ENCODE measurements around the gene USH2A.
"Not testable (repeated sequence)": the region's sequence is repeated elsewhere in the genome, so short reads cannot be mapped to it uniquely, and the experiment has no call there.

USH2A gene

DNA sequence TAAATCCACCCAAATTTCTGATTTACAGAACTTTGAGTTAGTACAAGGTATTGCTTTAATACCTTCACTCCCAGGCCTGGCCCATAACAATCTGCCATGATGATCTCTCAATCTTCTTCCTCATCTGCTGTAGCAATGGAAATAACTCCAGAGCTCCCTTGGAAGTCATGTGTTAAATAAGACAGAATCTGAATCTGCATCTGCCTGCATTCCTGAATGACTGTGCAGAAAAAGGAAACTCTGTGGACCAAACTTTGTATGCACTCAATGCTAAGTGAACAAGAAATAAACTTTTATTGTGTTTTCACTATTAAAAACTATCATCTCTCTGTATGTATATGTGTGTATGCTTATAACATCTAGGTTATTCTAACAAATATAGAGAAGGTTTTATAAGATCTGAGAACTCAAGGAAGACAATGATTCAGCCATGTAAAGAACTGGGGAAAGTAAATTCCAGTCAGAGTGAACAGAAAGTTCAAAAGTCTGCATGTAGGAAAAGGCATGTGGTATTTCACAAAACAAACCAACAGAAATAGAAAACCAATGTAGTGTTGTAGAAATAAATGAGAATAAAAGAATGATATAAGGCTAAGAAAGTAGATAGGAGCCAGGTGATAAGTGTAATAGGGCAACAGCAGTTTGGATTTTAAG lies 390.2 kb downstream of the USH2A start:
- no peak for DNase-seq

GRCh38 chr1:216032284-216032683 lies 391.0 kb downstream of the USH2A start:
- no peak for DNase-seq

GRCh38 chr1:216028631-216029030 lies 394.6 kb downstream of the USH2A start:
- no peak for DNase-seq

DNA sequence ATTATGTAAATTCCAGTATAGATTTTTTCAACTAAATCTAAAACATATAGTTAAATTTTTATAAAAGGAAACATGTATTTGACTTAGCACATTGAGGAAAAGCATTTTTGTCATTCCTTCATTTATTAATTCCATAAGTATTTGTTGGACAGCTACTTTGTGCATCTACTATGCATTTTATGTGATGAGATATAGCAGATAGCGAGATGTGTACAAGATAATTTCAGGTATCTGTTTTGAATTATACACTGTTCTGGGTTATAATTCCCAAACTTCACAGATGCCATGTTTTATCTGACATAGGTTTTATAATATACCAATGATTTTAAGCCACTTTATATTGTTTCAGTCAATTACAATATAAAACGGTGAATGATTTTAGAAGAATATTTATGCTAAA lies 398.7 kb downstream of the USH2A start:
- no peak for DNase-seq

DNA sequence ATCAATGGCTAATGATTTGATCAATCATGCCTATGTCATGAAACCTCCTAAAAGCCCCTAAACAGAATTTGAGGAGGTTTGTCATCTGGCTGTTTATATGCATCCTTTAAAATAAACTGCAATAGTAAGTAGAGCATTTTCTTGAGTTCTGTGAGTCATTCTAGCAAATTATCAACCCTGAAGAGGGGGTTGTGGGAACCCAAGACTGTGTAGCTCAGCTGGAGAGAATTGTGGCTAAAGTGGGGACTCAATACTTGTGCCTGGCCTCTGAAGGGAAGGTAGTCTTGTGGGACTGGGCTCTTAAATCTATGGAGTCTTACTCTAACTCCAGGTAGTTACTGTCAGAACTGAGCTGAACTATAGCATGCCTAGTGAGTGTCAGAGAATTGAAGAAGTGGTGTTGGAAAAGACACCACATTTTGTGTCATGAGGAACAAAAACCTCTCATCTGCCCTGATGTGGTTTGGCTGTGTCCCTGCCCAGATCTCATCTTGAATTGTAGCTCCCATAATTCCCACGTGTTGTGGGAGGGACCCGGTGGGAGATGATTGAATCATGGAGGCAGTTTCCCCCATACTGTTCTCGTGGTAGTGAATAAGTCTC lies 402.4 kb downstream of the USH2A start:
- DNase-seq, result no peak

DNA sequence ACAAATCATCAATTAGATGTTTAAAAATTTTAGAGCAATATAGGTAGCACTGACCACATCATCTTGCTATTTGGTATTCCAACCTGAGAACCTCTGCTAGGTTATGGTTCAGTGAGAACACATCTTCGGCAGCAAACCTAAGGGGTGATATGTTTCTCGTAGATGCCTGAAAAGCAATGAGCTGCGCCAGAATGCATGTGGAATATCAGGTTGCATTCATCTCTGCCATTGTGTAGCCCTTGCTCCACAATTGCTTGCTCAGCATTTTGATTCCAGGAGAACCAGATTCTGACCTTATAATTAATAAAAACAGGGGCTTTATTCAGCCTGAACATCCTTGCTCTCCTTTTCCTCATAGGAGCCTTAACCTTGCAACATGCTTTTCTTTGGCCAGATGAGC lies 408.1 kb downstream of the USH2A start:
- DNase-seq, result no peak

- no peak for DNase-seq
Measured at GRCh38 chr1:216014086-216014485, 409.2 kb downstream of the USH2A start.

- DNase-seq, result not testable (repeated sequence)
Measured at GRCh38 chr1:216009456-216009855, 413.8 kb downstream of the USH2A start.

DNA sequence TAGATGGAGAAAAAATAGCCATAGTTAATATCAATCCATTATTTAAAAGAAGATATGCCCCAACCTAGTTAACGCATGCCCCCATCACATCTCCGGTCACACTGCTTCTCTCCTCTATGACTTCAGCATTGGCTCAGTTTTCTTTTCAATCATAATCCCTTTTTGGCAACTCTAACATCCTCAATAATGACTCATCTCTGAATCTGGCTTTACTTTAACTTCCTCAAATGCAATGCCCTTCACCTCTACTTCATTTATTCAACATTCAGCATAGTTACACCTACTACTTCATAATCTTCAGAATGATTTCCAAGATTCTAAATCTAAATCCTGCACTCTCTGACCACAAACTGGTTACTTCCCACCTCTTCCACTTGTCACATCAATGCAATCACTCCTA lies 417.3 kb downstream of the USH2A start:
- DNase-seq, result no peak

DNA sequence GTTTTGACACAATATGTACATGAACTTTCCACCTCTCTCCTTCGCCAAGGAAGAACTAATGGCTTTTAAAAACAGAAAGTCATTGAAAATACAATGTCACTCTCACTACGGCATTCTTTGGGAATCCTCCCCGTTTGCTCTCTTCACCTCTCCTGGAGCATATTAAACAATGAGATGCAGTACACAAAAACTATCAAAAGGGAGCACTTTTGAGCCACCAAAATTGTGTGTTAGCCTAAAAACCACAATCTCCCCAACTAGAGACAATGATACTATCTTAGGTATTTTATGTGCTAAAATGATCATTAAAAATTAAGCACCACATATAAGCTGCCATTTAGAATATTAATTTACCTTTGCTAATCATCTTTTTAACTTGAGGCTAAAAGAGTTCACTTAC lies 430.6 kb downstream of the USH2A start:
- no peak for DNase-seq

GRCh38 chr1:215987092-215987875 lies 436.0 kb downstream of the USH2A start:
- no peak for DNase-seq

DNA sequence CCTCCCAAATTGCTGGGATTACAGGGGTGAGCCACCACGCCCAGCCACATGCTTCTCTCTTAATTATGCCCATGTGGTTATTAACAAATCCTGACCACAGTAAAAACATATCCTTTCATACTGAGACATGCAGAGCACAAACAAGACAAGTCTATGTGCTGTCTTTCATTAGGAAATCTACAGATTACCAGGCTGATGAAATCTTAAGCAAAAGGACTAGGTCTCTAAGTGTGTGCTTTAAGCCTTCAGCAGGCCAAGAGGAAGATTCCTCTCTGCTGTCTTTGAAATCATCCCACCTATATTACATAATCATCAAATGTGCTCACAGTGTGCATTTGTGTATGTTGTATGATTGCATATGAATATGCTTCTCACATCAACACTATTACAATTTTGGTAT lies 436.8 kb downstream of the USH2A start:
- DNase-seq, result no peak

- DNase-seq, result no peak
Measured at GRCh38 chr1:215983680-215984079, 439.6 kb downstream of the USH2A start.

DNA sequence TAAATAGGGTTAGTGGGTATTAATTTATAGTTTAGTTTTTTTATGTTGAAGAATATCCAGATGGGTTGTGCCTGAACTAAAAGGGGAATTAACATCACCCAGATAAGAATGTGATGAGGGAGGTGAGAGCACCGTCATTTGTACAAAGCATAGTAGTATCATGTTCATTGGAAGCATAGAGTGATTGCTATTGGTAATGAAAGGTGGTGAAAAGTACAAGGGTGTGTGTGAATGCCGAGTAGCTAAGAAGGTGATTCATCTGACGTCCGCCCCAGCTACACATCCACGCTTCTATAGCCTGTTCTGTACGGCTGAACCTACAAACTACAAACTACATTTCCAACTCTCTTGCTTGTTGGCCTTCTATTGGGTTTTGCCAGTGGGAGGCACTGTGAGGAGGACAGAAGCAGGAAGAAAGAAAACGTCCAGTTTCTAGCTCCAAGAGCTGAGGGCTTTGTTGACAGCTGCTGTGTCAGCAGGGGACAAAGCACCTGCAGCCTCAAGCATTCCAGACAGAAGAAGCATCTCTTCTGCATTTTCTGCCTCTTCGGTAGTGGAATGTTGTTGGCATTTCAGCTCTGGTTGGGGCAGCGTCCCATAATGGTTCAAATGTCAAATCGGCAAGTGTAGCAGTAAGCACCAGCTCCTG lies 451.3 kb downstream of the USH2A start:
- no peak for DNase-seq

GRCh38 chr1:215970406-215970805 lies 452.8 kb downstream of the USH2A start:
- DNase-seq, result no peak

GRCh38 chr1:215963621-215964020 lies 459.6 kb downstream of the USH2A start:
- no peak for DNase-seq

DNA sequence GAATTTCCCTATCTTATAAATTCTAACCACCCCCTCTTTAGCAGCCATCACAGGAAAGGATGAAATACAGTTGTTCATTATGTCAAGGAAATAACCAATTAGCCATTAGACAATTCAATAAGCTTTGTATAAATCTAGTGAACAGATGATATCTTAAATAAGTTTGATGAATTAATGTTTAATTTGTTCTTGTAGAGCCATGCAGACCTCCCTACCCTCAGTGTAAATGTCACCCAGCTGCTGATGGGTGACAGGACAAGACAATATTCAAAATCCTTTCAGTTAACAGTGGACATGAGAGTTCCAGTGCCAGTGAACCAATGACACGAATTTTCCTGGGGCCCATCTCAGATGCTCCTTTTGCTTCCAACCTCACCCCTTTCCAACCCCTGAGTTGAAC lies 460.2 kb downstream of the USH2A start:
- DNase-seq, result no peak

DNA sequence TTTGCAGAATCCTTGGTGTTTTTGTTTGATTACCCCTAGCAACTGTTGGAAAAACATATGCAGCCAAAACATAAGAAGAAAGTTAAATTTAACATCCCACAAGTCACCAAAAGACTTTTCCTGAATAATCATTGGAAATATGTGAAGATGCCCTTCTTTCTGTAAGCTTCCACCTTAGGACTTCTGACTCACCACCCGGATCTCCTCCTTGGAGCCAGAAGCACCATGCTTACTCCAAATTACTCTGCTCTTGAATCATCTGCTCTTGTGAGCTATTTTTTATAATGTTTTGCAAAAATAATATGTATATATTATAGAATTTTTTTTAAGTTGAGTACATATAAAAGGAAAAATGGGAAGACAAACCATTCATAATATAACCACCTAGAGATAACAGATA lies 464.4 kb downstream of the USH2A start:
- DNase-seq, result no peak

DNA sequence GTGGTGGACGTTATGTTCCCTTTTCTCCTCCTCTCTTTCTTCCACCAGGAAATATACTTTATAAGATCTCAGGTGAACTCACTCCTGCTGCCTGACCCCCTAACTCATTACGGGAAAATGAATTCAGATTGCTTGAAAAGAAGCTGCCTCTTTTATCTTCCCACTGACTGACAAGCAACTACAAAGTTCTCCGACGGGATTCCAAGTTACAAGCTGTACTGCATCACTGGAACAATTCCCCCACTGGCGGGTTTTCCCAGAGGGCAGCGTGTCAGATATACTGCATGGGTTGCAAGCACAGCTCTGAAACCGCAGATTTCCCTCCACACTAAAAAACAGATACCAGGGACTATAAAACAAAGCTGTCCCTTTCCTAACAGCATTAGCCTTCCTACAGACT lies 465.6 kb downstream of the USH2A start:
- no peak for DNase-seq

DNA sequence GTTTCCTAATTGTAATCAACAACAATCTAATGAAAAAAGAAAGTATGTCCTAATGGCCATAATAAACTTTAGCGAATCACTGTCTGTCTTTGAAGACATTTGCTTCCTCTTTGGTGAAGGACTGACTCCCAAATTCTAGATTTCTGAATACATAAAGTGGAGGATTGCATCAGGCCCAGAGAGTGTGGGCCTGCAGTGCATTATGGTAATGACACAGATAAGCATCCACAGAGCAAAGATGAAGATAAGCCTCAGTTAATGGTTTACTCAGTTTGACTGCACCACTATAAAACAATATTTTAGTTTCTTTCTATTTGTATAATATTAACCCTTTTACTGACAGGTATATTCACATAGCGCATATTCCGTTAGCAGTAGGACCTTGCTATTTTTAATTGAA lies 490.7 kb downstream of the USH2A start:
- no peak for DNase-seq

DNA sequence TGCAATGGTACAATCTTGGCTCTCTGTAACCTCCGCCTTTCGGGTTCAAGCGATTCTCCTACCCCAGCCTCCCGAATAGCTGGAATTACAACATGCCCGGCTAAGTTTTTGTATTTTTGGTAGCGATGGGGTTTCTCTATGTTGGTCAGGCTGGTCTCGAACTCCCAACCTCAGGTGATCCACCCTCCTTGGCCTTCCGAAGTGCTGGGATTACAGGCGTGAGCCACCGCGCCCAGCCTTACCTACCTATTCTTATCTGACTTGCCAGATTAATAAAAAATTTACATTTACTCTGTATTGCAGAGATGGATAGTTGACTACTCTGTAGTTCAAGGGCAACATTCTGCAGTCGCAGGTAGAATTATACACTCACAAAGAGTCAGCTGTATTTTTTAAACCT lies 496.6 kb downstream of the USH2A start:
- DNase-seq, result no peak

- DNase-seq, result no peak
Measured at GRCh38 chr1:215923129-215923824, 500.0 kb downstream of the USH2A start.

DNA sequence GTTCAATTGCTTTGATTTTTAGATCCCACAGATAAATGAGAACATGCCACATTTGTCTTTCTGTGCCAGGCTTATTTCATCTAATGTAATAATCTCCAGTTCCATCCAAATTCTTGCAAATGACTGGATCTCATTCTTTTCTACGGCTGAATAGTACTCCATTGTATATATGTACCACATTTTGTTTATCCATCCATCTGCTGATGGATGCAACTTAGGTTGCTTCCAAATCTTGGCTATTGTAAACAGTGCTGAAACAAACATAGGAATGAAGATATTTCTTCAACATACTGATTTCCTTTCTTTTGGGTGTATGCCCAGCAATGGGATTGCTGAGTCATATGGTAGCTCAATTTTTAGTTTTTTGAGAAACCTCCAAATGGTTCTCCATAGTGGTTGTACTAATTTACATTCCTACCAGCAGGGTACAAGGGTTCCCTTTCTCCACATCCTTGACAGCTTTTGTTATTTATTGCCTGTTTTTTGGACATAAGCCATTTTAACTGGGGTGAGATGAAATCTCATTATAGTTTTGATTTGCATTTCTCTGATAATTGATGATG lies 511.8 kb downstream of the USH2A start:
- no peak for DNase-seq

Data from NK-92 treated with Interleukin-12 subunit alpha and Interleukin-12 subunit beta, amount 100 ng/mL, for 24 hours (cell line).